AG09309 (cell line): ENCODE measurements around the gene CMSS1.

Experiments
- DNase-seq: peaks from one replicate; pipeline ENCODE4 v3.0.0-alpha.2; 2010; ENCODE audit warnings: low read depth
- H3K4me3 ChIP-seq: 2 replicates; pipeline ENCODE4 v1.5.1; 2011; ENCODE audit warnings: mild to moderate bottlenecking, low read depth, low read length, moderate library complexity; ENCODE audit not compliant: control insufficient read depth
- TF ChIP-seq, protein P1 (sequence below): IDR thresholded peaks from 2 replicates; pipeline ENCODE4 v1.5.1; 2011; ENCODE audit warnings: mild to moderate bottlenecking, low read depth, low read length, inconsistent platforms; ENCODE audit not compliant: insufficient read depth, control insufficient read depth; ENCODE audit errors: missing control alignments

The CMSS1 gene

DNA sequence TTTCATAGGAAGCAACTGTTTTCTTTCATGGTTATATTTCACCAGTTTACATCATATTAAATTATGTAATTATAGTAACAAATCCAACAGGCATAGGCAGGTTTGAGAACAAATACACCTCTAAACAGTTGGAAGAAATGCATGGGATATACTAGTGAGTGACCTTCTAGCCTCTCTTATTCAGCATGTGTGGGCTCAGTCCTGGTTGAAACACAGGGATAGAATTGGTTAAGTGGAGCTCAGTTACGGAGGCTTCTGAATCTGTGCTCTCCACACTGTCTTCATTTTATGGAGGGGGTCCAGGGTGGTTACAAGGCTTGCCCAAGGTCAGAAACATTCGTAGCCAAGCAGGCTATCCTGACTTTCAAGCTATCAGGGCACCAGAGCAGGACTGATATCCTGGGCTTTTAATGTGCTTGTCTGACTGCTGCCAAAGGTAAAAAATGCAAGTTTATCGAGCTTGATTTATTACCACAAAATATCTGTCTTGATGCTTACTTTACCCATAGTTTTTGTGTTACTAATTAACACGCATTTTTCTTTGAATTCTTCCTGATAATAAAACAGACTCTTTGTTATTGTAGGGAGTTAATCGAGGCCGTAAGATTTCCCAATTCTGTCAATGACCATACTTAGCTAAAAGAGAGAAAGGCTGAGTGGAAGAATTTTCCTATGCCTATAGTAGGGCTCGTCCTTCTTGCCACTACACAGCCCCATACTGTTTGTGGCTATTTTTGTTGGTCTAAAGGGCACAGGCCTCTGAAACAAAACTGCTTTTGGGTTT is 207.1 kb downstream of the CMSS1 start:
- H3K4me3 ChIP-seq, result no peak overlapping the region
- no peak for DNase-seq
- TF ChIP-seq, protein P1, sequence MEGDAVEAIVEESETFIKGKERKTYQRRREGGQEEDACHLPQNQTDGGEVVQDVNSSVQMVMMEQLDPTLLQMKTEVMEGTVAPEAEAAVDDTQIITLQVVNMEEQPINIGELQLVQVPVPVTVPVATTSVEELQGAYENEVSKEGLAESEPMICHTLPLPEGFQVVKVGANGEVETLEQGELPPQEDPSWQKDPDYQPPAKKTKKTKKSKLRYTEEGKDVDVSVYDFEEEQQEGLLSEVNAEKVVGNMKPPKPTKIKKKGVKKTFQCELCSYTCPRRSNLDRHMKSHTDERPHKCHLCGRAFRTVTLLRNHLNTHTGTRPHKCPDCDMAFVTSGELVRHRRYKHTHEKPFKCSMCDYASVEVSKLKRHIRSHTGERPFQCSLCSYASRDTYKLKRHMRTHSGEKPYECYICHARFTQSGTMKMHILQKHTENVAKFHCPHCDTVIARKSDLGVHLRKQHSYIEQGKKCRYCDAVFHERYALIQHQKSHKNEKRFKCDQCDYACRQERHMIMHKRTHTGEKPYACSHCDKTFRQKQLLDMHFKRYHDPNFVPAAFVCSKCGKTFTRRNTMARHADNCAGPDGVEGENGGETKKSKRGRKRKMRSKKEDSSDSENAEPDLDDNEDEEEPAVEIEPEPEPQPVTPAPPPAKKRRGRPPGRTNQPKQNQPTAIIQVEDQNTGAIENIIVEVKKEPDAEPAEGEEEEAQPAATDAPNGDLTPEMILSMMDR, result no peak

GRCh38 chr3:100027321-100027720 is 209.7 kb downstream of the CMSS1 start:
- TF ChIP-seq, protein P1, result no peak
- no peak overlapping the region for H3K4me3 ChIP-seq
- DNase-seq, result no peak

- DNase-seq, result no peak
- TF ChIP-seq, protein P1, result no peak
- no peak overlapping the region for H3K4me3 ChIP-seq
Measured at GRCh38 chr3:100029052-100029451, 211.4 kb downstream of the CMSS1 start.

GRCh38 chr3:100029689-100030088 is 212.0 kb downstream of the CMSS1 start:
- TF ChIP-seq, protein P1, result no peak
- H3K4me3 ChIP-seq, result no peak overlapping the region
- DNase-seq, result no peak

DNA sequence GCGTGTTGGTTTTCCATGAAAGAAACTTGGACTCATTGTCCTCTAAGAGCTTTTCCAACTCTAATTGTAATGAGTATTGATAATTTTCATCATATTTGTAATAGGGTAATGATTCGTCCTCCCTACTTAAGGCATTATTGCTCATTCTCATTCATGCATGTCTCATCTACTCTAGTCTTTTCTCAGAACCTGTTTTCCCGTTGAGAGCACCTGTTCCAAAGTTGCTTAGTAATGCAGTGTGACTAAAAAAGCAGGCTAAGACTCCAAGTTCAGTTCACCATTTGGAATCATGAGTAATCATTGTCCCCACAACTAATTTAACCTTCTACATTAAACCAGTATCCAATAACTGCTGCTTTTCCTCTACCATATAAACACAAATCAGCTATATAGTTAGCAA is 212.7 kb downstream of the CMSS1 start:
- TF ChIP-seq, protein P1, result no peak
- no peak for DNase-seq
- H3K4me3 ChIP-seq, result no peak overlapping the region

DNA sequence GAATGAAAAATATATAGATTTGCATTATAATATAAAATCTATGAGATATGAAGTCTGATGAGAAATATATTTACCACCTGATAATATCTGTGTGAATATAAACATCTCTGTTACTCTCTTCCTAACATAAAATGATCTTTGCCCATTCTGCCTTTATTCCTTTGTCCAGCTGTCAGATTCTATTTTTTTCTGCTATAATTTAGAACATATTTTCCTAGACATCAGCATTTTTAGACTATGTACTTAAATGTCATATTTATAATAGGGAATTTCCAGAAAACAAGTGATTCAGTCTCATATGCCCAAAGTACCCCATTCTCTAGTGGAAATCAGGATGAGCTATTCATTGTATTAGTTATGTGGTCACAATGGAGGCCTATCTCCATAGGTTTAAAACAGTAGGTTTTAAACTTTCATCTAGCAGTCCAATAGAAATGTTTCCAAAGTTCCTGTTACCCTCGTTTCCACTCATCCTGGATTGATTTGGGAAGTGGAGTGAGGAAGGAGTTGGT is 213.3 kb downstream of the CMSS1 start:
- no peak for DNase-seq
- no peak overlapping the region for H3K4me3 ChIP-seq
- TF ChIP-seq, protein P1, result no peak

- TF ChIP-seq, protein P1, result no peak
- H3K4me3 ChIP-seq, result no peak overlapping the region
- DNase-seq, result peak; percentile 69
Measured at GRCh38 chr3:100032243-100032642, 214.6 kb downstream of the CMSS1 start.
